Fibroblast of peridontal ligament (primary cell): Measurements from ENCODE around the gene OR9K2.
"Not testable (repeated sequence)": the region's sequence is repeated elsewhere in the genome, so short reads cannot be mapped to it uniquely, and the experiment has no call there.

ENCODE experiments used
- DNase-seq: peaks from one replicate; pipeline ENCODE4 v3.0.0-alpha.2; 2010; ENCODE audit errors: extremely low read depth

OR9K2 gene

GRCh38 chr12:55126106-55126505 is at the start of gene OR9K2:
Gene OR9K2 (plus strand): TSS chr12:55126406. CDS start chr12:55129835, 3,429 bp downstream.
- no peak for DNase-seq

- DNase-seq: no peak
These were observed 33.6 kb upstream of the OR9K2 start for GRCh38 chr12:55092579-55092978.

GRCh38 chr12:55112378-55112875 is 13.8 kb upstream of the OR9K2 start:
- DNase-seq: no peak

- DNase-seq: no peak
These were observed 10.1 kb upstream of the OR9K2 start for GRCh38 chr12:55116152-55116551.

GRCh38 chr12:55132816-55133215 is 6.6 kb downstream of the OR9K2 start:
- DNase-seq: no peak

- DNase-seq: peak; percentile 7
These were observed 16.7 kb downstream of the OR9K2 start for GRCh38 chr12:55142669-55143565.

GRCh38 chr12:55143566-55143870 is 17.3 kb downstream of the OR9K2 start:
- no peak for DNase-seq

GRCh38 chr12:55167010-55167640 is 40.9 kb downstream of the OR9K2 start:
- DNase-seq: not testable (repeated sequence)

- DNase-seq: no peak
These were observed 45.2 kb downstream of the OR9K2 start for GRCh38 chr12:55171445-55171844.

GRCh38 chr12:55171846-55172245 is 45.6 kb downstream of the OR9K2 start:
- DNase-seq: not testable (repeated sequence)

- DNase-seq: no peak
These were observed 46.5 kb downstream of the OR9K2 start for GRCh38 chr12:55172686-55173085.

- no peak for DNase-seq
These were observed 47.2 kb downstream of the OR9K2 start for GRCh38 chr12:55173456-55173855.
